NCI-H526 treated with DMSO at 0.1 percent for 48 hours (cell line): ENCODE data around the gene PAQR8.
A peak's percentile ranks its signal among the peaks of the same experiment; 100 is the strongest.

Source experiments
- DNase-seq: peaks from one replicate; lab custom pipeline; 2025; lab: John Stamatoyannopoulos, UW

Gene PAQR8

GRCh38 chr6:52361945-52362442, at the start of gene PAQR8:
Gene PAQR8, plus strand, starts transcription at chr6:52362151. Its CDS starts 41,063 bp downstream, at chr6:52403214.
- peak; percentile 19 for DNase-seq

- no peak for DNase-seq
Measured at GRCh38 chr6:52312461-52312860, 49.5 kb upstream of the PAQR8 start.

GRCh38 chr6:52314752-52315151, 47.2 kb upstream of the PAQR8 start:
- DNase-seq: no peak

GRCh38 chr6:52317211-52317610, 44.7 kb upstream of the PAQR8 start:
- DNase-seq: no peak

GRCh38 chr6:52317841-52318581, 43.9 kb upstream of the PAQR8 start:
- DNase-seq: no peak

GRCh38 chr6:52324189-52324588, 37.8 kb upstream of the PAQR8 start:
- DNase-seq: no peak

- no peak for DNase-seq
Measured at GRCh38 chr6:52325695-52326471, 36.1 kb upstream of the PAQR8 start.

GRCh38 chr6:52326540-52327364, 35.2 kb upstream of the PAQR8 start:
- DNase-seq: no peak

GRCh38 chr6:52328303-52328662, 33.7 kb upstream of the PAQR8 start:
- no peak for DNase-seq

GRCh38 chr6:52328729-52329128, 33.2 kb upstream of the PAQR8 start:
- DNase-seq: no peak

- DNase-seq: no peak
Measured at GRCh38 chr6:52330470-52330869, 31.5 kb upstream of the PAQR8 start.

- no peak for DNase-seq
Measured at GRCh38 chr6:52331793-52332457, 30.0 kb upstream of the PAQR8 start.

GRCh38 chr6:52333840-52334200, 28.1 kb upstream of the PAQR8 start:
- no peak for DNase-seq

- no peak for DNase-seq
Measured at GRCh38 chr6:52335576-52335975, 26.4 kb upstream of the PAQR8 start.

GRCh38 chr6:52336919-52337561, 24.9 kb upstream of the PAQR8 start:
- no peak for DNase-seq

- DNase-seq: no peak
Measured at GRCh38 chr6:52337633-52338290, 24.2 kb upstream of the PAQR8 start.

GRCh38 chr6:52340603-52340880, 21.4 kb upstream of the PAQR8 start:
- no peak for DNase-seq

GRCh38 chr6:52341561-52342260, 20.2 kb upstream of the PAQR8 start:
- DNase-seq: no peak

- DNase-seq: no peak
Measured at GRCh38 chr6:52345311-52345710, 16.6 kb upstream of the PAQR8 start.

GRCh38 chr6:52346503-52346902, 15.4 kb upstream of the PAQR8 start:
- no peak for DNase-seq

GRCh38 chr6:52347818-52348217, 14.1 kb upstream of the PAQR8 start:
- DNase-seq: no peak
